ENCODE data around the gene CTSE.

CTSE gene

DNA sequence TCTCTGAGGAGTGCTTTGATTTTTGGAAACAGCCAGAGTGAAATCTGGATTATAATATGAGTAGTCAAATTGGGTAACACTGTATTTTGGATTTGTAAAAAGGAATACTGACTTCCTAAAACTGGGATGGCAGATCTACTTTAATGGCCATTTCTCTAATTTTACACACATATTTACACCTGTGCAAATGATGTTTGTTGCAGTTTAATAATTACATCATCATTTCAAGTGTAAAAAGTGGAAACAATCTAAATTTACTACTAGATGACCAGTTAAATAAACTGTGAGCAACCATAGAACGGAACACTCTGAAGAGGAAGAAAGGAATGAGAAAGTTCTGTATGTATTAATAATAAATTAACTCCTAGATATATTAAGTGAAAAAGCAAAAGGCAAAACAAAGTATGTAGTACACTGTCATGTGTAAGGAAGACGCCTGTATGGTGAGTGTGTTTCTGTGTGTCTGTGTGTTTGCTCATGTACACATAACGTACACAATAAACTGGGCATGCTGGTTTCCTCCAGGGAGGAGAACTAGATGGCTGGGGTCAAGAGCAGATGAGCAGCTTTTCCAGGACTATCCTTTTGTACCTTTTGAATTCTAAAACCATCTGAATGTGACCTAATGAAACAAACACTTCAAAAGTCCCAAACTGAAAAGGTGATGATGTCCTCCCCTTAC lies 26.4 kb upstream of the CTSE start:
- no peak for DNase-seq

DNA sequence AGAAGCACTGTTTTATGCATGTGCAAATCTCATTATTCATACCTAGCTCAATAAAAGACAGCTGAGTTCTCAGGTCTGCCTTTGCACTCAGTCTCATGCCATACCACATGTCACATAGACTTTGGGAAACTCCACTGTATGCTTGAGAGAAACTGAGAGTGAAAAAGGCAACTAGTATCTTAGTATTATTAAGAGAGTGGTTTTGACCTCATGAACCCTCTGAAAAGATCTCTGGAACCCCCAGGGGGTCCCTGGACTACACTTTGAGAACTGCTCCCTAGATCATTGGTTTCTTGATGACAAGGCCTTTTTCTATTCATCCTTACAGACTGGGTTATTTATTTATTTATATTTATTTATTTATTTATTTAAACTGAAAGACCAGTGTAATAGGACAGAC lies 25.6 kb upstream of the CTSE start:
- peak; percentile 50 for DNase-seq

DNA sequence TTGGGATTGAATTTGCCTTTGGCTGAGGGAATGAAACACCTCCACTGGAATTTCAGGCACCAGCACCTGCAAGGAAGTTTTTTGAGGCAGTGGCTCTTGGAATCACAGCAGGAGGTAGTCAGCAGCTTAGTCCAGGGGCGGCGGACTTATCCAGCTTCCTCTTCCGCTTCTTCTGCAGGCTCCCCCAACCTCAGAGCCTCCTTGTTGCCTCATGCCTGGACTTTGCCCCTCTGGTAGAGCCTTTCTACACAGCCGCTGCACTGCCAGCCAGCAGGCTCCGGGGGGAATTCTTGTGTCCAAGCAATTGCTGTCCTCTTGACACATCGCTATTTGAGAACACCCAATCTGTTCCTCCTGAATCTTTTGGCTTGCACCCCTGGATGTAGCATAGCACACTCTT lies 24.9 kb upstream of the CTSE start:
- DNase-seq: peak; percentile 70

DNA sequence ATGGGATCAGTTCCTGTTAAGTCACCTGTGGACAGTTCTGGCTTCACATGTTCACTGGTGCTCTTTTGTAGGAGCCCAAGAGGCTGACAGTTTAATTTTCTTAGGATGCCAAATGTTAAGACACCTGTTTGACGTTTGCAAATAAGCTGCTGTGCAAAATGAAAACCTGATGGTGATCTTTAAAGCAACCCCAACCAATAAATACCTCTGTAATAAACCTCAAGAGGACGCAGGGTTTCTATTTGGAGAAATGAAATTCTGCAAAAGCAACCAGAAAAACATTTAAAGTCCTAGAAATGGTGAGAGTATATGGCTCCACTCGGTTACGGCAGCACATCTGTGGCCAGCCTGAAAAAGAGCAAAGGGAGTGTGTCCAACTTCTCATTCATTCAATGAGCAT lies 23.6 kb upstream of the CTSE start:
- no peak for DNase-seq

DNA sequence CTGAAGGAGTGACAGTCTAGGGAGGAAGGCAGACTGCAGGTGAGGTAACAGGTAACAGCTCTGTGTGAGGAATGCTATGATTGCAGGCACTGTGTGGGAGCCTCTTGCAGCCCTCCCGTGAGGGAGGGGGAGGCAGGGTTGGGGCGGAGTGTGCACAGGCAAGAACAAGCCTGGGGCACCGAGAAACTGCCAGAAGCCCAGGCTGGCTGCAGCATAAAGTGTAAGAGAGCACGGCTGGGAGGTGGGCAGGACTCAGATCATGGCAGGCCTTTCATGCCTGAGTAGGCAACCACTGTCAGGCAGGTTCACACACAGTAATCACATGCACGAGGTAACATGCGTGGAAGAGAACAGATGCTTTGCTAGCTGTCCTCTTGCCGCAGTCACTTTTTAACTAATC lies 17.9 kb upstream of the CTSE start:
- no peak for DNase-seq

DNA sequence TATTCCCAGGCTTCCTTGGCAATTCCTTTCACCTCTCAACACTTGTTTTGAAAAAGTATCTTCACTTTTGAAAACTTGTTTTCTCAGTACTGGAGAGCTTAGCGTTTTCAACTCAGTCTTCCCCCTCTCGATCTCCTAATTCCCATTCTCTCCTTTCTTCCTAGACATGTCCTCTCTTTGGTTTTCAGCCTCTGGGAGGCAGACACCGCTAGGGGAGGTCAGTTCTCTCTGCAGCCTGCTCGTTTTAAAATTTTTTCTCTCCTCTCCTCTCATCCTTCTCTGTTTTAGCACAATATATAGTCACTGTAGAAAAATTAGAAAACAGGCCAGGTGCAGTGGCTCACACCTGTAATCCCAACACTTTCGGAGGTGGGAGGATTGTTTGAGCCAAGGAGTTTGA lies 16.6 kb upstream of the CTSE start:
- no peak for DNase-seq

DNA sequence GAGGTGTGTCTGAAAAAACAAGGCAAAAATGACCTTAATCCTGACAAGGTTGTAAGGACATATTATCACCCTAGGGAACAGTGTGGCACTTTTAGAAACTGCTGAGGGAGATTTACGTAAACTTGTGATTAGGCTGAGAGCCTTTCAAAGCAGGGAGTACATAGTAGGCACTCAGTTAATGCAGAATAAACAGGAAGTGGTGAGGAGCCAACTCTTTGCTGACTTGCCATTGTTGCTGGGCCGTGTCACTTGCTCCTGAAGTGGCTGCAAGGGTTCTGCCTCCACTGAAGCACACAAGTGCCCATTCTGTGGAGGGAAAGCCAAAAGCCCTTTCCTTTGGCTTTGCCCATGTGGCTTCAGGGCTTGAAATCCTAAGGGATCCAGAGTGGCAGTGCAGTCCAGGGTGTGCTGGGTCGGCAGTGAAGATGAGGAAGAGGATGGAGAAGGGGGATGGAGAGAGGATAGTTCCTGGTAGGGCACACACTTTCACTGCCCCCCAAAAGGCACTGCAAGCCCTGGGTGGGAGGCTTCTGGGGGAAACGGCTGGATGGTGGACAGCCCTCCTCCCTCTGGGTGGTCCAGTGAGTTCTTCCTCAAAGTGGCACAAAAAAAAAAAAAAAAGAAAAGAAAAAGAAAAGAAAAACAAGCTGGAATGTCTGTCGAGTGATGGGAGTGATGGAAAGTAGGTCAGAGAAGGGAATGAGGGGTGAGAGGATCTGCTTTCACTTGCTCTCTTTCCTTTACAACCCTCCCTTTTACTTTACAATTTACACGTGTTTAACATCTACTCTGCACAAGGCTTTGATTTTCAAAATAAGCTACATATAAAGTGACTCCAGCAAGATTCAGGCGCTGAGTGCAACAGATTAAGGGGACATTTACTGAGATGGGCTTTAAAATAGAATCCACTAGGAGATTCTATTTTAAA lies 15.6 kb upstream of the CTSE start:
- DNase-seq: no peak

DNA sequence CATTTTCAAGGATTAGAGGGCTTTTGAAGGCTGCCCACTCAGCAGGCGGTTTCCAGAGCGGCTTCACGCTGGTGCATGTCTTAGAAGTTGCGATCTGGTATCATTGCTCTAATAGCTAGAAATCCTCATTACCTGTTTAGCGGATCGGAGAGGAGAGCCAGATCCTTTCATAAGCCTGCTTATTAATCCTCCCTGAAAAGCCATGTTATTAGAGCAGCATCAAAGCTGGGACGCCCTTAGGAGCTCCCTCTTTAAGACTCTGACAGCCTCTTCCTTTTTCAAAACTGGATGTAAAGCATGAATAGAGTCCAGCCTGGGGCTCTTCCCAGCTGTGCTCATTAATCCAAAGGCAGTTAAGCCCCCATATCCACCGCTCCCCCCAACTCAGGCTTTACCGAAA lies 13.9 kb upstream of the CTSE start:
- no peak for DNase-seq

DNA sequence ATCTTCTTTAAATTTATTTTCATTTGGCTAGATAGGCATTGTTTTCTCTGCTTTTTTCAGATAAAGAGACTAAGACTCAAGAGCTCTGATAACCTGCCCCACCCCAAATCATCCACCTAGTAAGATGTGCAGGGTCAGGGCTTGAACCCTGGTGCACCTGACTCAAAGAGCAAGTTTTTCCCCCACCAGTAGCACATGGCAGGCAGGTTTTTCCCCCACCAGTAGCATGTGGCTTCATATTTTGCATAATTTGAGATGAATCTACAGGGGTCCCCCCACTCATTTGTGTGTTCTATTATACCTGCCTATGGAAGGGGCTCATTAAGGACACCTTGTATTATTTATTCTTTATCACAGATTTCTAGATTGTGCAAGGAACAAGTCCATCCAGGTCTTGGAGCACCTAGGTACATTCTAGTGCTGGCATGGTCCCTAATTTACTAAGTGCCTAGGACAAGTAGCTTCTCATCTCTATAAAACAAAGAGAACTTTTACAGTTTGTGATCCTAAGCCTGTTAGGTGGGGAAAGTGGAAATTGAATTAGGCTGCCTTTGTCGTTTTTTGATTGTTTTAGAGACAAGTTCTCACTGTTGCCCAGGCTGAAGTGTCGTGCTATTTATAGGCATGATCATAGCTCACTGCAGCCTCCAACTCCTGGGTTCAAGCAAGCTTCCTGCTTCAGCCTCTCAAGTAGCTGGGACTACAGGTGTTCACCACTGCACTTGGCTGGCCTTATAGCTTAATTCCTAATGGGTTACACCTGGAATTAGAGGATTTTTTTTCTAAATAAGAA lies 13.2 kb upstream of the CTSE start:
- DNase-seq: no peak

DNA sequence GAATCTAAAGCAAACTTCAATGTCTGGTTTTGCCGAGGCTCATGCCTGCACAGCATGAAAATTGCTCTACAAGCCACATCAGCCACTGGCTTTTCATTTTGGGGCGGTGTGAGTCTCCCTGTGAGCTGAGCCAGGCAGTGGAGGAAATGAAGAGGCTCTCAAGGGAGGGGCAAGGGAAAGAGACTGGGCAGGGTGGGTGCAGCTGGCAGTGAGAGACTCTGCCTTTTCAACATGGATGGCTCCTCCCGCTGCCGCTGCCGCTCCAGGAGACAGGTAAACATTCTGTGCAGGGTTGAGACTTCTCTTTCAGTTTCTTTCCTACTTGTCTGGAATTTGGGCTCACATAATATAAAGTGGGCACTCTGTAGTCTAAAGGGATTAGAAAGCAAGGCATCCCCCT lies 11.3 kb upstream of the CTSE start:
- no peak for DNase-seq

DNA sequence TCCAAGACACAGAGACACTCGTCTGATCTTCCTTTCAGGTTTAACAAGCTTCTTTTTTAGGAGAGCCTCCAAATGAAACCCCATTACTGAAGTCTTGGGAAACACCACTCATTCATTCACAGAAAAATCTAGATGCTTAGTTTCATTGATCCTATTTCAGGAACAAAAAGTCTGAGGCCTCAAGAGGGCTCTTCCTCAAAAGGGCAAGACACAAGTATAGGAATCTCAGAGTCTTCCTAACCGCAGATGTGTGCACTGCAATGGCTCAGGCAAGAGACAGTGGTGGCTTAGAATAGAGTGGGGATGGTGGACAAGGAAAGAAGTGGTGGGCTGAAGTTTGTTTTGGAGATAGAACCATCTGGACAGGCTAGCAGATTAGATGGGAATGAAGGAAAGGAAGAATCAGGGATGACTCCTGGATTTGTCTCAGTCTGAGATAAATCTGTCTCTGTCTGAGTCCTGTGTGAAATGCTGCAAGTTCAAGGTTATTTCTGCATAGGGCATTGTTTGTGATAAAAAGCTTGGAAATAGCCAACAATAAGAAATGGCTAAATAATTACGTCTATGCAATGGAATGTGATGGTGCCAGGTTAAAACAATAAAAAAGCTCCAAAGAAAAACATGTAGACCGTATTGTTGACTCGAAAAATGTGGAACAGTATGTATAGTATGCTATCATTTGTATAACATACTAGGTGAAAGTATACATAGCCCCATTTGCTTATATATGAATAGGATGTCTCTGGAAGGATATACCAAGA lies 8.9 kb upstream of the CTSE start:
- DNase-seq: peak; percentile 64

DNA sequence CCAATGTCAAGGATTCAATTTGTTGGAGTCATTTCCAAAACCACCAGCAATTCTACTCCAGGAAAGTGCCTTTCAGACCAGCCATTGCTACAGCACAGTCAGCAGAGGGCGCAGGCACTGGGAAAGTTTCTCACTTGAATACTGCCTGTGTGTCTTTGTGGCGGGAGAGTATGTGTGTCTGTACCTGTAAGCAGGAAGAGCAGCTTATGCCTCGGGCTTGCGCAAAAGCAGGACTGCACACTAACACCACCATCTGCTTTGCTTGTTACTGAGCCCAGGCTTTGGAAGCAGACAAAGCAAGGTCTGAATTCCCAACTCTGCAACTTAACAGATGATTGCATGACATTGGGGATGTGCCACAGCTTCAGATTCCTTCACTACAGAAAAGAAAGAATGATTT lies 7.0 kb upstream of the CTSE start:
- DNase-seq: peak; percentile 74

DNA sequence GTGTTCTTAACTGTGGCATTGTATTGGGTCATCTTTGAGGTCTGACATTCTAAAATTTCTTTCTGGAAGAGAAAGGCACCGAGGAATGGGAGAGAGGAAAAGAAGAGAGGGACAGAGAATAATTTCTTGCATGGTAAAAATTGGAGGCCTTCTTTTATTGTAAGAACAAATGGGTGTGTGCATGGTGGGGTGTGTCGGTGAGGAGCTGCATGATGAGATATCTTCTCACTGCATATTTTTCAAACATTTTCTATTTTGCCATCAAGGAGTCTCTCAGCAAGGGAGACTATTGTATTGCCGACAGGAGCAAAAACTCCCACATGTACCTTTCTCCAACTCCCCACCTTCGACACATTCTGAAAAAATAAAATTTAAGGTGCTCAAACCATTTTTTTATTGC lies 6.5 kb upstream of the CTSE start:
- DNase-seq: no peak

DNA sequence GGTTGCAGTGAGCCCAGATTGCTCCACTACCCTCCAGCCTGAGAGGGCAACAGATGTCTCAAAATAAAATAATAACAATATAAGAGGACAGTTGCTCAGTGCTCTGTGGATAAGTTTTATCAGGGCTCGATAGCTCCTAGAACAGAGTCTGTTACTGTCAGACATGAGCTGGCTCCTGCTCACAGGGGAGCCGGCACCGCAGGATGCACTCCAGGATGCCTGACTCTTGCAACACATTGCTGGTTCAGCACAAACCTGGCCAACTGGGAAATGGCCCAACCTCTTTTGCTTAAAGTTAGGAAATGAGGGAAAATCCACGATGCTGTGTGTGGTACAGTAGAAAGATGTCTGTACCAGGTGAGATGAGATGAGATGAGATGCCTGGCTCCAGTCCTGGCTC lies 5.8 kb upstream of the CTSE start:
- DNase-seq: no peak

DNA sequence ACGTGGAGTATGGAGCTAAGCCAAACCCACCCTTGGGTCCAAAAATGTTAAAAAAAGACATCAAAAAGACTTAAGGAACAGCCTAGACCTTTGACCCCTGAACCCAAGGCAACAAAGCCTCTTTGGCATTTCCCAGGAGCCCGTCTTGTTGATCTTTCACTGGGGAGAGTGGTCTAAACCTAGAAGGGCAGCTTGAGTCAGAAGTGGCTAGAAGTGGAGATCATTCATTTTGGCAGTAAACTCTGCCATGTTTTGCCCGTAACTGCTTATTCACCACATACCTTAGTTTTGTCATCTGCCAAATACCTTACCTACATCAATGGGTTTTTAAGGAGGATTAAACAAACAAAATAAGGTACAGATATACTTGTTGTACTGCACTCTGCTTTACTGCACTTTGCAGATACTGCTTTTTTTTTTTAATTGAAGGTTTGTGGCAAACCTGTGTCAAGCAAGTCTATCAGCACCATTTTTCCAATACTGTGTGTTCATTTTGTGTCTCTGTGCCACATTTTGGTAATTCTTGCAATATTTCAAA lies 1.7 kb upstream of the CTSE start:
- DNase-seq: no peak

DNA sequence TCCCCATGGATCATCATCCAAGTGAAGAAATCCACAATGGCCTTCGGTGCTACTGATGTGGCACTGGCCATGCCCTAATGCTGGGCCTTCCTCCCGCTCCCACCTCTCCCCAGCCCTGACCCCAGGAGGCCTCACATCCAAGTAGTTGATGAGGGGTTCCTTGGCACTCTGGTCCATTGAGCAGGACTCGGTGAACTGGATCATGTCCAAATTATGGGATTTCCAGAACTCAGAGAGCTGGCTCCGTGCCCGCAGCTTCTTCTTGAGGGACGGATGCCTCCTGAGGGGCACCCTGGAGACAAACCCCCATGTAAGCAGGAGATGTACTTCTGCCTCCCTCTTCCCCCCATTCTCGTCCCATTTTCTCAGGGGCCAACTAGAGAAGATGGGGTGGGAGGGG lies 929 bp downstream of the CTSE start:
- no peak for DNase-seq

DNA sequence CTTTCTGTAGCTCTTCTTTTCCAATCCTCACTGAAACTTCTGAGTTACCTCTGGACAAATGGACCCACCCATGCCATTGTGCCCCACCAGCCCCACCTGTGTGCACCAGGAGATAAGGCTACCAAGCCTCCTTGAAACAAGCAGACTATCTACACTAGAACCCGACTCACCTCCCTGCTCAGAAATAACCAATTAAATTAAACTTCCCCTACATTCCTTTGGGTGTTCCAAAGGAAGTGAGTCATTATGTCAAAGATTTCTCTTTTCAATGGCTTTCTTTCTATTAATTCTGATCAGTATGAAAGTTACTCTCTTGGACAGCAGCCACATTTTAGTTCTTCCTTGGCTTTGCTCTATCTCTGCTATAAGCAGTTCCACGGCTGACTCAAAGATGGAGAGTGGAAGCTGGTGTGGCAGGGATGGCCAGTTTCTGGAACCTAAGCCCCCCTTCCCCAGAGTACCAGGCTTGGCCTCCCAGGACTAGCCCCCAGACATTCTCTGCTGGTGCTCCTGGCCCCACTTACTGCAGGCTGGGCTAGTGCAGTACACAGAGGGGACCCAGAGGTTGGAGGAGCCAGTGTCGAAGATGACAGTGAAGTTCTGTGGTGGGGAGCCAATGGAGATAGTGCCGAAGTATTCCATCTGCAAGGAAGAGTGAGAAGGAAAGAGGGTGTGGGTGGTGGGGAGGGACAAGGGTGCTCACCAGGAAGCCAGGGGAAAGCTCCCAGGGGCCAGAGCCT lies 1.9 kb downstream of the CTSE start:
- no peak for DNase-seq

DNA sequence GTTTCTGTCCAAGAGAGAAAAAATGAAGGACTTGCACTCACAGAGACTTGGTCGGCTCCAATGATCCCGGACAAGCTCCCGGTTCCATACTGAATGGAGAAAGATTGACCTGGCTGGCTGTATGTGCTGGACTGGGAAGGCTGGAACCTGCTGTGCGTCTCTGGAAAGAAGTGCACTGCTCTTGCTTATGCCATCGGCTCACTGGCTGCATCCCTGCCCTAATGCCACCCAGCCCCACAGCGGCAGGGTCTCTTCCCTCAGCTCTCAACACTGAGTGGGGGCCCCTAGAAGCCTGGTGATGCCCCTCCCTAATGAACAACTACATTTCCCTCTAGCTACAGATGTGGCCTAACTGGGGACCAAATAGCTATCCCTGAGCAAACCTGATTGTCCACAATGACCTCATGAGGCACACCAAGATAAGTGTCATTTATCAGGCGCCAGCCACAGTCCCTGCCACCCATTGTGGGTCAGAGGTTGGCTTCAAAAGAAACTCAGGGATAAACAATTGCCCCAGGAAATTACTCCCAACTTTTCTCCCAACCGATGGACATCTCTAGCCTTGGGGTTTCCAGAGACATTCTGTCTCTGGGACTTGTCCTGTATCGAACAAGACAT lies 2.6 kb downstream of the CTSE start:
- DNase-seq: no peak

DNA sequence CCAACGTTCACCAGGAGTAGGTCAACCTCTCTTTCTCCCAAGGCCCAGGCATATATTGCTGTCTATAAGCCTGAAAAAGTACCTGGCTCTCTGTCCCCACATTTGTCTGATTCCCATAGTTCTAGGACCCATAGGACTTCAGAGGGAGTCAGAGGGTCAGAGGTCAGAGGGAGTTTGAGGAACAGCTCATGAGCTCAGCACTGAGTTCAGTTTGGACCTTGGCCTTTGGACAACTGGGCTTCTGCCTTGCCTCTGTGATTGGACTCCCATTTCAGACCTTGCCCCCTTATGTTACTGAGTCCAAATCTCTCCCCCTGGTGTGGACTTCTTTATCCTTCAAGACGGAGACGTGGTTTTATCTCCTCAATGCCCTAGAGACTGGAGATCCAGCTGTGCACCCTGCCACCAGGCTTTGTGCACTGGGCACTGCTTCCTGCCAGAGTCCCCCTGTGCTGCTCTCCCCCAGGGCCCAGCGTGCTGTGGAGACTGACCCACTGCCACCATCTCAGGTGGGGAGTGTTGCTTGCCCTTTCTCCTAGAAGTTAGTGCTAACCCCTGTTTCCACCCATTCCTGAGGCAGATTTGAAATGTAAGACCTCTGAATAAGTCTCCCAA lies 3.2 kb downstream of the CTSE start:
- no peak for DNase-seq

DNA sequence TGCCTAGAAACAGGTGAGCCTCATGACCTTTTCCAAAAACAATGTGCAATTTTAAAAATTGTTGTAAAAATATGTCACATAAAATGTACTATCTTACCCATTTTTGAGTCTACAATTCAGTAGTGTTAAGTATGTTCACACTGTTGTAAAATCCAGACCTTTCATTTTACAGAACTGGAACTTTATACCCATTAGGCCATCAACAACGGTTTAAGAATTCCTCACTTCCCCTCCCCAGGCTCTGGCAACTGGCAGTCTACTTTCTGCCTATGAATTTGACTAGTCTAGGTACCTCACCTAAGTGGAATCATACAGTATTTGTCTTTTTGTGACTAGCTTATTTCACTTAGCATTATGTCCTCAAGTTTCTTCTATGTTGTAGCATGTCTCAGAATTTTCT lies 8.6 kb downstream of the CTSE start:
- peak; percentile 41 for DNase-seq

DNA sequence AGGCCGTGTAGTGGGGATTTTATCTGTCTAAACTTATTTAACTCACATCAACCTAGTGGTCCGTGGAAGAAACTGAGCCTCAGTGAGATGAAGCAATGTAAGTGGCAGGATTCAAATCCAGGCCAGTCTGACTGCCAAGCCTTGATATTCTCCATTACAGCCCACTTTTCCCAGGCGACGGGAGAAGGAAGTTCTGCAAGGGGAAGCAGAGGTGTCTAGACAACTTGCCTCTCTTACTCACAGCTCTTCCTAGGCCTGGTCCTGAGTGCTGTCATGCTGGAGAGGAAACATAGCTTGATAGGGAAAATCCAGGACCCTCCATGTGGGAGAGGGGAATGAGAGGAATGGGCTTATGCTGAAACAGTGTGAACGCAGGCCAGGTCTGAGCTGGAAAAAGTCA lies 9.1 kb downstream of the CTSE start:
- DNase-seq: peak; percentile 39

All from suppressor macrophage treated with lipopolysaccharide for 4 hours (primary cell).